SU-DHL-6 (cell line): ENCODE results near the gene TARBP1.

Experiments
- H2AFZ ChIP-seq: fragments of 200-600 bp; sonication (generic); 2 replicates; pipeline ENCODE4 v1.6.1; 2014; ENCODE audit warnings: low read depth, mild to moderate bottlenecking, moderate library complexity, mixed read lengths, antibody characterized with exemption, low read length; ENCODE audit not compliant: severe bottlenecking
- H3F3A ChIP-seq: fragments of 200-600 bp; shearing (Covaris generic); 2 replicates; pipeline ENCODE4 v1.6.0; 2016; ENCODE audit warnings: antibody characterized with exemption, mild to moderate bottlenecking; ENCODE audit not compliant: insufficient read depth
- H3K27ac ChIP-seq: fragments of 200-600 bp; sonication (generic); 2 replicates; pipeline ENCODE4 v1.5.1; 2016; ENCODE audit warnings: low read depth, mild to moderate bottlenecking, low read length, moderate library complexity, mixed read lengths
- H3K27me3 ChIP-seq: fragments of 200-600 bp; sonication (generic), shearing (Covaris generic); 2 replicates; pipeline ENCODE4 v1.6.0; 2014; ENCODE audit warnings: mild to moderate bottlenecking, low read length
- H3K36me3 ChIP-seq: fragments of 200-600 bp; sonication (generic); 2 replicates; pipeline ENCODE4 v1.6.1; 2014; ENCODE audit warnings: mild to moderate bottlenecking, low read length, mixed read lengths
- H3K4me2 ChIP-seq: fragments of 300-600, 200-600 bp; shearing (Covaris generic), sonication (generic); 2 replicates; pipeline ENCODE4 v1.6.0; 2014; ENCODE audit warnings: low read length, low read depth, mild to moderate bottlenecking; ENCODE audit not compliant: poor library complexity, severe bottlenecking
- H3K4me3 ChIP-seq: fragments of 200-600 bp; sonication (generic); 2 replicates; pipeline ENCODE4 v1.5.1; 2014; ENCODE audit warnings: antibody characterized with exemption, low read length, mild to moderate bottlenecking, mixed read lengths; ENCODE audit not compliant: insufficient read depth, poor library complexity, severe bottlenecking
- H3K79me2 ChIP-seq: fragments of 200-600 bp; sonication (generic); 2 replicates; pipeline ENCODE4 v1.6.1; 2014; ENCODE audit warnings: mild to moderate bottlenecking, low read length, moderate library complexity; ENCODE audit not compliant: insufficient read depth
- H3K9ac ChIP-seq: fragments of 200-600 bp; sonication (generic); 2 replicates; pipeline ENCODE4 v1.7.0; 2014; ENCODE audit warnings: mild to moderate bottlenecking, low read length
- H3K9me2 ChIP-seq: fragments of 200-600 bp; sonication (generic); replicated peaks from 2 replicates; pipeline ENCODE4 v1.6.1; 2014; ENCODE audit warnings: low read length; ENCODE audit not compliant: insufficient read depth
- H3K9me3 ChIP-seq: fragments of 200-600 bp; sonication (generic); 2 replicates; pipeline ENCODE4 v1.6.1; 2014; ENCODE audit warnings: low read length, mixed read lengths; ENCODE audit not compliant: insufficient read depth
- H4K20me1 ChIP-seq: fragments of 200-600 bp; sonication (generic); 2 replicates; pipeline ENCODE4 v1.6.1; 2014; ENCODE audit warnings: low read depth, mild to moderate bottlenecking, antibody characterized with exemption, low read length, moderate library complexity, mixed read lengths
- CTCF ChIP-seq: fragments of 200-600 bp; sonication (generic); IDR thresholded peaks from one replicate; pipeline ENCODE4 v1.5.1; 2017; ENCODE audit warnings: antibody characterized with exemption, mild to moderate bottlenecking, low read length, moderate library complexity; ENCODE audit not compliant: insufficient read depth, poor library complexity, severe bottlenecking
- EZH2phosphoT487 ChIP-seq: fragments of 200-600 bp; sonication (generic), shearing (Covaris generic); conservative IDR thresholded peaks from 2 replicates; pipeline ENCODE4 v1.6.1; 2018; ENCODE audit warnings: mild to moderate bottlenecking, antibody characterized with exemption, low read length, moderate library complexity, mixed read lengths

The TARBP1 gene

DNA sequence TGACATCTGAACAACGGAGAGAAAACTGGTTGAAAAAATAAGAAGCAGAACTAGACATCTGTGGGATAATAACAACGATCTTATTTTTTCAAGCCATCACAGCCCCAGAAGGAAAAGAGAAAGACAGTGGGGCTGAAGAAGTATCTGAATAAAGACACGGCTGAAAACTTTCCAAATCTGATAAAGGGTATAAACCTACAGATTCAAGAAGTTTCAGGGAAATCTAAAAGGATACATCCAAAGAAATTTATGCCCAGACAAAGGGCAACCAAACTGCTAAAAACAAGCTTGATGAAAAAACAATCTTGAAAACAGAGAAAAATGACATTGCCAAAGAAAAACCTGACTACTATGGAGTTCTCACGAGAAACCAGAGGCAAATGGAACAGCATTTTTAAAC is 40.4 kb downstream of the TARBP1 start:
- H3F3A ChIP-seq, result no peaks in the 10 kb centered on the region
- no peak overlapping the region for H3K9ac ChIP-seq
- H3K4me2 ChIP-seq, result no peak overlapping the region
- H3K9me3 ChIP-seq, result no peaks in the 10 kb centered on the region
- H2AFZ ChIP-seq, result no peak overlapping the region
- peaks cover 12% of the 10 kb centered on the region; the same call in 1 of the 2 replicates for H3K36me3 ChIP-seq
- H3K79me2 ChIP-seq, result no peaks in the 10 kb centered on the region; the same call in 1 of the 2 replicates
- H3K4me3 ChIP-seq, result no peak overlapping the region
- no peaks in the 10 kb centered on the region for H3K27me3 ChIP-seq
- H3K27ac ChIP-seq, result no peak overlapping the region
- TF ChIP-seq EZH2phosphoT487 (no peak), CTCF (no peak)
- H4K20me1 ChIP-seq, result no peaks in the 10 kb centered on the region
- no peaks in the 10 kb centered on the region for H3K9me2 ChIP-seq

- Histone ChIP-seq H3K9ac (no peak overlapping the region), H3K27me3 (no peaks in the 10 kb centered on the region), H3K4me2 (no peak overlapping the region), H4K20me1 (no peaks in the 10 kb centered on the region), H3K27ac (no peak overlapping the region), H3K9me2 (no peaks in the 10 kb centered on the region), H3K4me3 (no peak overlapping the region), H3K79me2 (no peaks in the 10 kb centered on the region; the same call in 1 of the 2 replicates), H3F3A (no peaks in the 10 kb centered on the region), H3K9me3 (no peaks in the 10 kb centered on the region), H3K36me3 (peaks cover 12% of the 10 kb centered on the region; the same call in 1 of the 2 replicates), H2AFZ (no peak overlapping the region)
- TF ChIP-seq CTCF (no peak), EZH2phosphoT487 (no peak)
Measured at GRCh38 chr1:234437423-234438171, 41.4 kb downstream of the TARBP1 start.

GRCh38 chr1:234435620-234436019 is 43.4 kb downstream of the TARBP1 start:
- Histone ChIP-seq H3K79me2 (no peaks in the 10 kb centered on the region; the same call in 1 of the 2 replicates), H4K20me1 (no peaks in the 10 kb centered on the region), H3K9ac (no peak overlapping the region), H3K27ac (no peak overlapping the region), H3K4me2 (no peak overlapping the region), H3F3A (no peaks in the 10 kb centered on the region), H3K36me3 (peaks cover 11% of the 10 kb centered on the region; the same call in 1 of the 2 replicates), H3K27me3 (no peaks in the 10 kb centered on the region), H3K9me3 (no peaks in the 10 kb centered on the region), H2AFZ (no peak overlapping the region), H3K9me2 (no peaks in the 10 kb centered on the region), H3K4me3 (no peak overlapping the region)
- TF ChIP-seq CTCF, result no peak
- no peak for TF ChIP-seq EZH2phosphoT487
